NCI-H2227 treated with DMSO at 0.1 percent for 48 hours (cell line): ENCODE measurements around the gene RAB6D.
A peak's percentile ranks its signal among the peaks of the same experiment; 100 is the strongest.
"Not testable (repeated sequence)": the region's sequence is repeated elsewhere in the genome, so short reads cannot be mapped to it uniquely, and the experiment has no call there.

Source experiments
- DNase-seq: peaks from one replicate; lab custom pipeline; 2025; lab: John Stamatoyannopoulos, UW

Gene RAB6D

DNA sequence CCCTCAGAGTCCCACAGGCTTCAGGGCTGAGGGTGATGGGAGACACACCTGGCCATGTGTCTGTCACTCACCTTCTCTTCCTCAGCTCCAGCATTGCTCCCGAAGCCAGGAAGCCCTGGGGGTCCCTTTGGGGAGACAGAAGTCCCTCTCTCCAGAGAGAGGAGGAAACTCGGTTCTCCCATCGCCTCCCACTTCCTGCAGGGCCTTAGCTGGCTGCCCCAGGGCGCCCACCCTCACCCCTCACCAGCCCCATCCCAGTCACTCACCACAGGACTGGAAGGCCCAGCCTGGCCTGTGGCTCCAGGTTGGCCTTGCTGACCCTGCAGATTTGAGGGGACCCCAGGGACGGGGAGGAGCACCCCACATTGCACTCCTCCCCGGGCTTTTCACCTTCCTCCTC lies 2.7 kb upstream of the RAB6D start:
- no peak for DNase-seq

DNA sequence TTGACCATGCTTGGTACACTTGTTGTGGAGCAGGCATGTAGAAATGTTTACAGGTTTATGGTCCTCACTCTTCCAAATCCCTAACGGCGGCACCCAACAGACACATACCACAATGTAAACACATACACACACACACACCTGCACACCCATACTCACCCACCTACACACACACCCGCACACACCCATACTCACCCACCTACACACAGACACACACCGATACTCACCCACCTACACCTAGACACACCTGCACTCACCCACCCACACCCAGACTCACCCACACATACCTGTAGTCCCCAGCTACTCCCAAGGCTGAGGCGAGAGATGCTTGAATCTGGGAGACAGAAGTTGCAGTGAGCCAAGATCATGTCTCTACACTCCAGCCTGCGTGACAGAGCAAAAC lies 1.5 kb upstream of the RAB6D start:
- DNase-seq, result no peak

DNA sequence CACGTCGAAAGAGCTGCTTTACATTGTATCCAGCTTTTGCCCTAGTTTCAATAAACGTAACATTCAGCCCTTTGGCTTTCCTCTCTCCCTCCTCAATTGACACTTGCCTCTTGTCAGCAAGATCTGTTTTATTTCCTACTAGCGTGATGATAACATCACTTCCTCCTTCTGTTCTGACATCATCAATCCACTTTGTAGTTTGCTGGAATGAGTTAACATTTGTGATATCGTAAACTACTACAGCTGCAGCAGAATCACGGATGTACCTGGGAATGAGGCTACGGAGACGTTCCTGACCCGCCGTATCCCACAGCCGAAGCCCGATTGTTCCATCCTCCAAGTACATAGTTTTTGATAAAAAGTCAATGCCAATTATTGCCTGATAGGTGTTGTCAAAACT lies 755 bp downstream of the RAB6D start:
- DNase-seq, result not testable (repeated sequence)

DNA sequence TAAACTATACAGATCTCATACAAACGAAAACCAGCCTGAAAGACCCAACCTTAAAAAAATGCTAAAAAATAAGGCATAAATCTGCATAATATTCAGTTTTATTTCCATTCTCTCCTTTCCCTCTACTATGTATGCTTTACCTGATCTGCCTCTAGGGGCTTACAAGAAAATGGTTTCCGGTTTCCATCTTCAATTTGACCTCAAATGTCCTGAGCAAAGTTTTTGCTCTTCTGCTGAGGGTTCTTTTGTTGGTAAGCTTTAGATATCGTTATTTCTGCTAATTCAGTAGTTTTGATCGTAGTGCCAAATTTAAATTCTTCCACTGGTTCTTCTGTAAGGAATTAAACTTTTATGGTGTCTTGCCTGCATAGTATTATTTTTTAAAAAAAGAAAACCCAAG lies 2.2 kb downstream of the RAB6D start:
- DNase-seq, result not testable (repeated sequence)

DNA sequence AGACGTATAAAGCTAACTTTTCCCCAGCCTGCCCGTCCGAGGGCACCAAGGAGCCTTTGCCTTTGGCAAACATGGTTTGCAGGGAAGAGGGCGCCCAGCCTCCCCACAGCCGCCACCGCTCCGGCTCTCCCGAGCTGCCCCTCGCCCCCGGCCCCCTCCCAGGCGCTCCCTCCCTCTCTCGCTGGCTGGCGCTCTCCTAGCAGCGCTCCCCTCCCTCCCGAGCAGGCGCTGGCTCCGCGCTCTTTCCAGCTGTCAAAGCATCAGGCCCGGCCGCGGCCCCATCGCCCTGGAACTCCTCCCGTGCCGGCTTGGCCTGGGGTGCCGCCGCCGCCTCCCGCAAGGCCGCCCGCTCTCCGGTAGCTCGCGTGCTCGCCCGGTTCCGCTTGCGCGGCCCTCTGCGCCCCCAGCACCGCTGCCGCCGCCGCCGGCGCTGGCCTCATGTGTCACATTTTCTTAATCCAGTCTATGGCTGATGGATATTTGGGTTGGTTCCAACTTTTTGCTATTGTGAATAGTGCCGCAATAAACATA lies 10.7 kb downstream of the RAB6D start:
- not testable (repeated sequence) for DNase-seq

DNA sequence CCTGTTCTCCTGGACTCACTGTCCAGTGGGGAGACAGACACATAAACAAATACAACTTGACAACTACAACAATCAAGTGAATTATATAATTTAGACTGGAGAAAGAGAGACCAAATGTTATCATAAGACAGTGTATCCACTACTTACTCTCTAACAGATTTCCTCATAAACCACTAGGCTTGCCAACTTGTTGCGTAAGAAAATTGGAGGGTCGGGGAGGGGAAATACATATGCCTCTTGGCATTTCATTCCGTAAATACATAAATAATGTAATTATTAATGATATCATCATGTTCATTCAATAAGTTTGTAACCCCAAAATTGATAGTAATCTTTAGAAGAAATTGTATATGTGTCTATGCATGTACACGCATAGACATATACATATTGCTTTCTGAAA lies 14.9 kb downstream of the RAB6D start:
- no peak for DNase-seq

DNA sequence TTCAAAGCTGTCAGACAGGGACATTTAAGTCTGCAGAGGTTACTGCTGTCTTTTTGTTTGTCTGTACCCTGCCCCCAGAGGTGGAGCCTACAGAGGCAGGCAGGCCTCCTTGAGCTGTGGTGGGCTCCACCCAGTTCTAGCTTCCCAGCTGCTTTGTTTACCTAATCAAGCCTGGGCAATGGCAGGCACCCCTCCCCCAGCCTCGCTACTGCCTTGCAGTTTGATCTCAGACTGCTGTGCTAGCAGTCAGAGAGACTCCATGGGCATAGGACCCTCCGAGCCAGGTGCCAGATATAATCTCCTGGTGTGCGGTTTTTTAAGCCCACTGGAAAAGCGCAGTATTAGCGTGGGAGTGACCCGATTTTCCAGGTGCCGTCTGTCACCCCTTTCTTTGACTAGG lies 16.9 kb downstream of the RAB6D start:
- DNase-seq, result not testable (repeated sequence)

DNA sequence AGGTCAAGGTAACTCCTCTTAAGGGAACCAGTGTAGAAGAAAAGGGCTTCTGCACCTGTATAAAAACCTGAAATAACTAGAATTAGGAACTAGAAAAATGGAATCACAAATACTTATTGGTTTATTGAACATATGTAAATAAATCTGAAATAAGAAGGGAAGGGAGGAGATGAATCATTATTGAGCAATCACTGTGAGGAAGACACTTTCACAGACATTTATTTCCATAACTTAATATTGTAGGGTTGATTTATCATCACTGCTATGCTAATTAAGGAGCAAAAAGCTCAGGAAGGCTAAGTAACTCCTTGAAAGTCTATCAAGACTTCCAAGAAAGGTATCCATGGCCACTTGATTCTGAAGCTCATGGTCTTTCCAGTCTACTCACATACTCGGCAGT lies 24.7 kb downstream of the RAB6D start:
- not testable (repeated sequence) for DNase-seq

DNA sequence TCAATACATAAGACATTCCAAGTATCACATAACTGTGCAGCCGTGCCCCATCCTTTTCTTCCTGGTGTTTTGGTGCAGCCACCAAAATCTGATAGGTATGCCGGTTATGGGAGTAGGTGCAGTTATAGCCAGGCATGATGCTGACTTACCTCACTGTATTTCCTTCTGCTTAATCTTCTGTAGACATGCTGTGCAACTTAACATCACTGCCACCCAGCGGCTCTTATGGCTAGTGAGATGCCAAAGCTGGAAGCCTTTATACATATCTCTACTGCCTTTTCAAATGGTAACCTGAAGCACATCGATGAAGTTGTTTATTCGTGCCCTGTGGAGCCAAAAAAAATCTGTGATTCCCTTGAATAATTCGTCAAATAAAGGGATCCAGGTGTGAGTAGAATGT lies 28.6 kb downstream of the RAB6D start:
- peak; percentile 42 for DNase-seq

DNA sequence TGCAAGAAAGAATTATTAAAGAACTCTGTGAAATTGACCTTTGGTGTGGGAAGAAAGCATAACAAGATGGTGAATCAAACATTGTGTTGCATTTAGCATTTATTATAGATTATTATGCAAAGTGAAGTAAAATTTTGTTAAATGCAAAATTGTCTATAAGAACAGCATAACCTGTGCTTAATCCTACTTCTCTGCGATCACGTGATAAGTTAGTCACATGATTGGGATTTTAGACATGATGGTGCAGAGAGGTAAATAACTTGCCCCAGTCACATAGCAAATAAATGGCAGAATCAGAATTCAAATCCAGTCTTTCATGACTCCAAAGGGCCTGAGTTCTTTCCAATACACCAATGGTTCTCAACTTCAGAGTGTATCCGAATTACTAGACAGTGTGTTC lies 31.3 kb downstream of the RAB6D start:
- not testable (repeated sequence) for DNase-seq

DNA sequence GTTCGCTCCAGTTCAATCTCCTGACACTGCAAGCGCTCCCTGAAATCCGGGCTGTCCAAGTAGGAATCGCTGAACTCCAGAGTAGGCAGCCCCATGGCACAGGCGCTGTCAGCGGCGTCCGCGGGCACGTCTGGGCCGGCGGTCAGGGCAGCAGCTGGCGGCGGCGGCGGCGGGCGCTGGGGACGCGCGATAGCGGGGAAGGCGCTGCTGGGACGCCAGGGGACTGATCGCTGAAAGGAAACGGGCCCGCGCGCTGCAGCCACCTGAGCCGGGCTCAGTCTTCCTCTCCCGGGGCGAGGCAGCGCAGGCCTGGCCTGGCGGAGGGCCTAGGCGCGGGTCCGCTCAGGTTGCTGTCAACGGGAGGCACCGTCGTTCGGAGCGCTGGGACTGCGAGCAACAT lies 33.0 kb downstream of the RAB6D start:
- DNase-seq, result peak; percentile 59

DNA sequence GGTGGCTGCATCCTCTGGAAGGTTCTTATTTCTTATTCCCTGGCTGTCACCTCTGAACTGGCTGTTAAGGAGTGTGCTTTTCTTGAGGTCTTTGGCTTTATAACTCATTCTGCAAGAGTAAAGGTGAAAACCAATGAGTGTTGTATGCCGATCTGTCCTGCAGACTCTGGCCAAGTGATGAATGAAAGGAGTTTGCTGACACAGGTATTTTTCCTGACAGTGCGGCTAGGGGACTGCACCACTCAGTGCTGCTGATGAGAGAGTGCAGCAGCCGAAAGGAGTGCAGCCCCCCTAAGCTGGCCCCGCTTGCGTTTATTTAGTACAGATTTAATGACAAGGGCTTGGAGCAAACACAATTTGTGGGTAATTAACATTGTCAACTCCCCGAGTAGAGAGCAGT lies 41.8 kb downstream of the RAB6D start:
- no peak for DNase-seq

DNA sequence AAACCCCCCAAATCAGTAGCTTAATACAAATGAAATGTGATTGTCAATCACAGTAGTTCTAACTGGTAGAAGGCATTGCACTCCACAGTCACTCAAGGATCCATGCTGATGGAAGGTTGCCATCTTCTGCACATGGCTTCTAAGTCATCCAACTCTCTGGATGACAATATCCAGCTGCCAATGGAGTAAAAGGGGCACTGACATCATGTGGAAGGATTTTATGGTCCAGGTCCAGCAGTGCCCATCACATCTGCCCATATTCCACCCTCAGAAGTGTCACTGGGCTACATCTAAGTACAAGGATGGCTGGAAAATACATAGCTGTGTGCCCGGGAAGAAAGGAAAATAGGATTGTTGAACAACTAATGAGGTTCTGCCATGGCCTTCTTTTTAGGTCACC lies 42.6 kb downstream of the RAB6D start:
- DNase-seq, result not testable (repeated sequence)

DNA sequence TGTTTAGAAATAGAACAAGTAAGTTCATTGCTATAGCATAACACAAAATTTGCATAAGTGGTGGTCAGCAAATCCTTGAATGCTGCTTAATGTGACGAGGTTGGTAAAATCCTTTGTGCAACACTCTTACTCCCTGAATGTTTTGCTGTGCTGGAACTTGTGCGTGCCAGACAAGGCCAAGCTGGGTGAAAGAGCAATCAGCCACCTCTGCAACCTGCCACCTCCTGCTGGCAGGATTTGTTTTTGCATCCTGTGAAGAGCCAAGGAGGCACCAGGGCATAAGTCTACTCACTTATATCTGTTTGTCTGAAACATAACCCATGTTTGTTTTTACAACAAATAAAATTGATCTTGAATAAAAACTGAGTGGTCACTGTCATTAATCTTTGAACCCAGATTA lies 53.0 kb downstream of the RAB6D start:
- DNase-seq, result not testable (repeated sequence)
